Liver (tissue), 9 donors: ENCODE results near the gene SLC7A10. TPM values are rescaled to one million over a fixed set of nuclear protein-coding genes. Genes with fewer than 3 reads are reported as not detected.

ENCODE experiments used
- DNase-seq: peaks from one replicate; pipeline ENCODE4 v3.0.0-alpha.2; 2017; ENCODE audit warnings: low spot score
- H3K27ac ChIP-seq, 2 donors: one replicate each; pipeline ENCODE4 v1.7.0; 2013; ENCODE audit warnings: inconsistent platforms in 2 of 2, low read length in 2 of 2, control low read depth in 1 of 2, low read depth in 1 of 2, mild to moderate bottlenecking in 1 of 2
- H3K27me3 ChIP-seq, 4 donors: one replicate each; pipeline versions ENCODE4 v1.6.1 to v1.7.0; 2013; ENCODE audit warnings: low read length in 3 of 4, inconsistent platforms in 1 of 4, mild to moderate bottlenecking in 1 of 4, moderate library complexity in 1 of 4; ENCODE audit not compliant: control insufficient read depth in 4 of 4, insufficient read depth in 4 of 4
- H3K36me3 ChIP-seq, 4 donors: one replicate each; pipeline versions ENCODE4 v1.6.1 to v1.7.0; 2013; ENCODE audit warnings: low read length in 3 of 4, mild to moderate bottlenecking in 3 of 4, low read depth in 1 of 4, moderate library complexity in 1 of 4; ENCODE audit not compliant: control insufficient read depth in 4 of 4, insufficient read depth in 3 of 4
- H3K4me1 ChIP-seq, 4 donors: one replicate each; pipeline versions ENCODE4 v1.6.1 to v1.7.0; 2013; ENCODE audit warnings: low read length in 3 of 4, mild to moderate bottlenecking in 3 of 4, moderate library complexity in 1 of 4; ENCODE audit not compliant: control insufficient read depth in 4 of 4, insufficient read depth in 4 of 4
- H3K4me3 ChIP-seq, 3 donors: one replicate each; pipeline versions ENCODE4 v1.6.1 to v1.7.0; 2013; ENCODE audit warnings: low read length in 3 of 3, control low read depth in 1 of 3, low read depth in 1 of 3, mild to moderate bottlenecking in 1 of 3
- H3K9ac ChIP-seq, 2 donors: one replicate each; pipeline ENCODE4 v1.7.0; 2013; ENCODE audit warnings: low read length in 2 of 2, mild to moderate bottlenecking in 2 of 2, moderate library complexity in 2 of 2, control low read depth in 1 of 2, low read depth in 1 of 2
- H3K9me3 ChIP-seq, 4 donors: one replicate each; pipeline versions ENCODE4 v1.6.1 to v1.7.0; 2013; ENCODE audit warnings: low read length in 3 of 4; ENCODE audit not compliant: control insufficient read depth in 4 of 4
- CTCF ChIP-seq: fragments of 150-350 bp; IDR thresholded peaks from 2 replicates; pipeline ENCODE4 v1.5.1; 2017; ENCODE audit warnings: improper control_type of control experiment, low read depth, low read length; ENCODE audit not compliant: missing input control
- EGR1 ChIP-seq, 2 donors: IDR thresholded peaks; 2 replicates each; pipeline ENCODE4 v1.6.1; 2016 to 2018; ENCODE audit warnings: antibody characterized with exemption in 2 of 2, low read depth in 2 of 2
- FOXA1 ChIP-seq: IDR thresholded peaks from 2 replicates; pipeline ENCODE4 v1.6.1; 2016; ENCODE audit warnings: antibody characterized with exemption
- FOXA2 ChIP-seq: IDR thresholded peaks from 2 replicates; pipeline ENCODE4 v1.6.1; 2016; ENCODE audit warnings: antibody characterized with exemption
- GABPA ChIP-seq, 2 donors: IDR thresholded peaks in 1 of 2; conservative IDR thresholded peaks in 1 of 2; 2 replicates each; pipeline ENCODE4 v1.6.1; 2016; ENCODE audit warnings: antibody characterized with exemption in 2 of 2, mild to moderate bottlenecking in 1 of 2, moderate library complexity in 1 of 2
- HNF4G ChIP-seq: IDR thresholded peaks from 2 replicates; pipeline ENCODE4 v1.6.1; 2016; ENCODE audit warnings: antibody characterized with exemption
- JUND ChIP-seq, 2 donors: IDR thresholded peaks; 2 replicates each; pipeline ENCODE4 v1.6.1; 2016; ENCODE audit warnings: antibody characterized with exemption in 2 of 2
- REST ChIP-seq: IDR thresholded peaks from 2 replicates; pipeline ENCODE4 v1.6.1; 2016; ENCODE audit warnings: antibody characterized with exemption, mild to moderate bottlenecking
- RXRA ChIP-seq, 2 donors: IDR thresholded peaks; 2 replicates each; pipeline ENCODE4 v1.6.1; 2017 to 2018; ENCODE audit warnings: antibody characterized with exemption in 2 of 2, mild to moderate bottlenecking in 1 of 2
- SP1 ChIP-seq: IDR thresholded peaks from 2 replicates; pipeline ENCODE4 v1.6.1; 2018; ENCODE audit warnings: antibody characterized with exemption, mild to moderate bottlenecking
- TAF1 ChIP-seq: conservative IDR thresholded peaks from 2 replicates; pipeline ENCODE4 v1.6.1; 2016; ENCODE audit warnings: antibody characterized with exemption, mild to moderate bottlenecking
- YY1 ChIP-seq: IDR thresholded peaks from 2 replicates; pipeline ENCODE4 v1.6.1; 2016; ENCODE audit warnings: antibody characterized with exemption, mild to moderate bottlenecking
- WGBS: extraction: QIAGEN DNeasy Blood & Tissue Kit; methylation state at CpG from one replicate; pipeline ENCODE4 v1.1.7; 2013; 5-methylcytosine and 5-hydroxymethylcytosine counted together
- polyA plus RNA-seq, 2 donors: library from polyadenylated mRNA; stranded (reverse) in 1 of 2; unstranded in 1 of 2; fragments of 200-250 nt in 1 of 2; fragments of >200 nt in 1 of 2; fragmentation: Nextera tagmentation in 1 of 2; extraction: Ambion mirVana in 1 of 2; gene quantifications; one replicate each; pipeline versions ENCODE4 v1.2.1 to v1.2.3, GENCODE V29; 2013 to 2015
- total RNA-seq, 2 donors: library from RNA; depleted of rRNA; stranded (reverse); fragments of >200 nt; gene quantifications; one replicate each; pipeline ENCODE4 v1.2.3, GENCODE V29; 2014
- donor health status: healthy.
- donor health status: healthy.
- donor health status: healthy.
- donor health status: healthy.
- donor health status: healthy.

SLC7A10 gene
- total and polyA plus RNA-seq, 4 donors, result not detected

- H3K36me3 ChIP-seq, result peaks cover 0 to 25% (median 8%) of the 10 kb centered on the region in 4 donors
Observed at GRCh38 chr19:33198169-33198568, 27.5 kb downstream of the SLC7A10 start.

GRCh38 chr19:33197591-33198000 lies 28.1 kb downstream of the SLC7A10 start:
- Histone ChIP-seq H3K9ac (no peak overlapping the region), H3K27me3 (no peaks in the 10 kb centered on the region), H3K36me3 (peaks cover 0 to 19% (median 6%) of the 10 kb centered on the region in 4 donors), H3K4me3 (no peak overlapping the region), H3K4me1 (peaks cover 7 to 16% (median 10%) of the 10 kb centered on the region in 4 donors), H3K9me3 (no peaks in the 10 kb centered on the region), H3K27ac (no peak overlapping the region)
- DNase-seq, result no peak
- no peak for TF ChIP-seq RXRA (IDR thresholded peaks at IDR 0.05)
- TF ChIP-seq JUND (IDR thresholded peaks at IDR 0.05), result no peak
- no peak for TF ChIP-seq YY1
- TF ChIP-seq TAF1, result no peak
- TF ChIP-seq REST, result no peak
- TF ChIP-seq SP1, result no peak
- TF ChIP-seq FOXA1, result no peak
- TF ChIP-seq FOXA2, result no peak
- TF ChIP-seq HNF4G, result no peak
- TF ChIP-seq GABPA (IDR thresholded peaks at IDR 0.05 in 1 of 2, conservative IDR thresholded peaks at IDR 0.05 in 1 of 2), result no peak
- 92% methylated on average over 11 of the region's 11 CpGs for WGBS

More at GRCh38 chr19:33198169-33198568, 27.5 kb downstream of the SLC7A10 start:
- no peaks in the 10 kb centered on the region for H3K9me3 ChIP-seq
- DNase-seq, result no peak
- H3K27ac ChIP-seq, result no peak overlapping the region
- no peak for TF ChIP-seq HNF4G
- TF ChIP-seq JUND (IDR thresholded peaks at IDR 0.05), result no peak
- no peak for TF ChIP-seq EGR1 (IDR thresholded peaks at IDR 0.05; ENCODE audit: low read depth in 2 of 2)
- no peaks in the 10 kb centered on the region for H3K27me3 ChIP-seq
- no peak overlapping the region for H3K4me3 ChIP-seq
- H3K4me1 ChIP-seq, result peaks cover 7 to 16% (median 10%) of the 10 kb centered on the region in 4 donors
- no peak overlapping the region for H3K9ac ChIP-seq
- WGBS, result 94% methylated on average over 7 of the region's 7 CpGs

- Histone ChIP-seq H3K27me3 (no peaks in the 10 kb centered on the region), H3K36me3 (peaks cover 0 to 15% (median 4%) of the 10 kb centered on the region in 4 donors), H3K9me3 (no peaks in the 10 kb centered on the region), H3K4me3 (no peak overlapping the region), H3K27ac (no peak overlapping the region), H3K9ac (no peak overlapping the region), H3K4me1 (peaks cover 7 to 16% (median 10%) of the 10 kb centered on the region in 4 donors)
- WGBS, result 96% methylated on average over 10 of the region's 10 CpGs
- TF ChIP-seq SP1, result no peak
- TF ChIP-seq CTCF, result no peak
- DNase-seq, result no peak
Observed at GRCh38 chr19:33196446-33197193, 29.0 kb downstream of the SLC7A10 start.
